ENCODE results near the gene CALN1.
"Not testable (repeated sequence)": the region's sequence is repeated elsewhere in the genome, so short reads cannot be mapped to it uniquely, and the experiment has no call there.

Gene CALN1

DNA sequence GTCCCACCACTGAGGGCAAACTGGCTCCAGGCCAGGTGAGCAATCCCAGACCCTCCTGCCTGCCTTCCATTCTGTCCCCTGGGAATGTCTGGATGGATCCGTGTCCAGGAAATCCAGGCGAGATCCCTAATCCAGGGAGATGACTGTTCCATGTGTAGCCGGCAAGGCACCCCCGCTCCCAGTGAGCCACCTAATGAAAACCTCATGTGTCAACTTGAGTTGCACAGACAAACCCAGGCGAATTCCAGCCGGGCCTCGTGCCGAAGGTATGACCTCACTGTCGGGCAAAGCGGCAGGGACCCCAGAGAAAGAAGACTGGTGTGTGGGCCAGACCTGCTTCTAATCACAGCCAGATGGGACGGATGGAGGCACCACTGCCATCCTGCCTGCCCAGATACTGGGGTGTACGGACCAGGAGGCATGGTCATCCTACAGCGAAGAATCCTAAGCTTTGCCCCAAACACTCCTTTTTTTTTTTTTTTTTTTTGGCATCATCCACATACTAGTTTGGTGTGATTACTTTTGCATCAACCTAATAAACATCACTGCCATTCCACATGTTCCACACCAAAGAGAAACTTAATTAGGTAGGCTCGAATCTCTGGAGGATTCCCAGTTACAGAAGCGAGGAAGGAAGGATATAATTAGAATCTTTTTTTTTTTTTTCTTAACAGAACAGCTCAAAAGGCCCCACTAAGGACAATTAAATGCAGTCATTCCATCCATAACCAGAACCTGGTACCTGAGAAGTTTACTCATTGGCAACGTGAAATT is 313.1 kb downstream of the CALN1 start:
- no peak for DNase-seq (ENCODE audit: low read depth in 2 of 2)

DNA sequence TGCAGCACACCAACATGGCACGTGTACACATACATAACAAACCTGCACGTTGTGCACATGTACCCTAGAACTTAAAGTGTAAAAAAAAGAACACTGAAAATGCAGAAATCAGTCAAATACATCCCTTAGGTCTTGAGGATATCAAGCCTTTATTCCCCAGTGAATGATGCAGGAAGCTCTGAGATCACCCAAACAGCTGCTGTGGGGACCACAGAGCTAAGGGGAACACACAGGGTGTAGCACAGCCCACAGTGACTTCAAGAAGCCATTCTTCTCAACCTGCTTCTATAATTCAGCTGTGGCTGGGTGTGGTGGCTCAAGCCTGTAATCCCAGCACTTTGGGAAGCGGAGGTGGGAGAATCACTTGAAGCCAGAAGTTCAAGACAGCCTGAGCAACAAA is 314.9 kb downstream of the CALN1 start:
- DNase-seq (ENCODE audit: low read depth in 2 of 2) = no peak

DNA sequence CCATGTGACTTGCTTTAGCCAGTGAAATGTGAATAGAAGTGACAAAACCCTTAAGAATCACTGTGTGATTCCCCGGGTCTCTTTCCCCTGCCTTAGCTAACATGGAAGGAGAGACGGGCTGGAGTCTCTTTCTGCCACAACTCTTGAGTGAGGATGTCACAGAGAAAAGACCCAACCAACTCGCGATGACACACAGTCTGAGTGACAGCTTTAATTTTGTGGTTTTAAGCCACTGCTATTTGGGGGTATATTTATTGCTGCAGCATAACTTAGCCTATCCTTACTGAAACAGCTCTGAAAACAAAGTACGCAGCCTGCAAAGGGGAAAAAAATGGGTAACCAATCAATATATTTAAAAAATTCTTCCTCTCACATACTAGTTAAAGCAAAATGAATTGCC is 319.4 kb downstream of the CALN1 start:
- DNase-seq (ENCODE audit: low read depth in 2 of 2) = no peak

DNA sequence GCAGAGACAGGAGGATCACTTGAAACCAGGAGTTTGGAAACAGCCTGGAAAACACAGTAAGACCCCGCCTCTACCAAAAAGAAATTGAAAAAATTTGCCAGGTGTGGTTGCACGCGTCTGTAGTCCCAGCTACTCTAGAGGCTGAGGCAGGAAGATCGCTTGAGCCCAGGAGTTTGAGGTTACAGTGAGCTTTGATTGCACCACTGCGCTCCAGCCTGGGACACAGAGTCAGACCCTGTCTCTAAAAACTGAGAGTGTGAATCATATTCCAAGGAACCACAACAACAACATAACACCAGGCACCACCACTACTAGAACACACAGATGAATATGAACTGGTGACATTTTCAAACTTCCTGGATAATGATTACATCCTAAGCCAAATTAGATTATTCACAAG is 324.2 kb downstream of the CALN1 start:
- no peak for DNase-seq (ENCODE audit: low read depth in 2 of 2)

DNA sequence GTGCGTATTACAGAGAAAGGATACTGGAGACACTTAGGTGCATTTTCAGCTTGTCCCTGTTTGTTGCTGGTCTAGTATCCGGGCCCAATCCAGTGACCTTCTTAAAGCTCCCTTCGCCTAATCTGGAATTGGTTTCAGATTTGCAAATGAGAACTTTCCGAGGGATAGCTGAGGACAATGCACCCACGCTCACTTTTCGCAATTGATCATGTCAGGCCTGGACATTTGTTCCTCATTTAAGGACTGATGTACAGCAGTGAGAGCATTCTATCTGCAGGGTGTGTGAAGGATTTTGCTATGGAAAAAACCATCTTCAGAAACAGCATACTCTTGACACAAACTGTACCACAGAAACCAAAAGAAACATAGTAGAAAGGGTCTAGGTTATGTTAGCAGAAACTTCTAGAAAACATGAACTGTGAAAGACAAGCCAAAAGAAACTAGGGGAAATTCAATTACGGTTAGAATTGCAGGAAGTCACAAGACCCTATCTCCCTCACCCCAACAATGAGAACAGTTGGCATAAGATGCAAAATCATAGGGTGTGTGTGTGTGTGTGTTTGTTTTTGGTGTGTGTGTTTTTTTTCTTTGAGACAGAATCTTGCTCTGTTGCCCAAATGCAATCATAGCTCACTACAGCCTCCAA is 331.1 kb downstream of the CALN1 start:
- no peak for DNase-seq (ENCODE audit: low read depth in 2 of 2)

DNA sequence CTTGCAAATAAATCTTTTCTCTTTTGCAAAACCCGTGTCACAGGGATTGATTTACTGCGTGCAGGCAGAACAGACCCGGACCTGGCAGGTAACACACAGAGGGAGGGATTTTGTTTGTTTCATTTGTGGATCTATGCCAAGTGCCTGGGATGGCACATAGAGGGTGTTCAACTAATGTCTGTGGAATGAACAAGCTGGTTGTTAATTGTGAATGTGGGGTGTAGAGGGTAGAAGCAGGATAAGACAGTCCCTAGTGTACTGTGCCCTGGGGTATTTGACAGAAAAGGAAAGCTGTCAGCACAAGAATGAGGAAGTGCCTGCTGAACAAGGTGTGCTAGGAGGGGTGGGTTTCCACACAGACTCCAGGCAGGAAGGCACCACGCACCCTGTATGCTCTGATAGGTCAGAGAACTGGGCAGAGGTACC is 331.8 kb downstream of the CALN1 start:
- no peak for DNase-seq (ENCODE audit: low read depth in 2 of 2)

DNA sequence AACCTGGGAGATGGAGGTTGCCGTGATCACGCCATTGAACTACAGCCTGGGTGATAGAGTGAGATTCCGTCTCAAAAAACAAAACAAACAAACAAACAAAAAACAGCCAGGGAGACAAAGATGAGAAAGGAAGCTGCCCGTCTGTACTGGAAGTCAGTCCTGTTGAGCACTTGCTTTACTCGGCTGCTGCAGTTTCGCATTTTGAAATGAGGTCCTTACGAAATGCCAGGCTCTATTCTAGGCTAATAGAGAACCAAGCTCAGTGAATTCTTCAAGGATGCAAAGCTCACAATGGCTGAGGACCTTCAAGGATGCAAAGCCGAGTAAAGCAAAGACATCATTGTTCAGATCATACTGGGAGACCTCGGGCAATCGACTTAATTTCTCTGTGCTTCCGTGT is 333.3 kb downstream of the CALN1 start:
- DNase-seq (ENCODE audit: low read depth in 2 of 2) = no peak

DNA sequence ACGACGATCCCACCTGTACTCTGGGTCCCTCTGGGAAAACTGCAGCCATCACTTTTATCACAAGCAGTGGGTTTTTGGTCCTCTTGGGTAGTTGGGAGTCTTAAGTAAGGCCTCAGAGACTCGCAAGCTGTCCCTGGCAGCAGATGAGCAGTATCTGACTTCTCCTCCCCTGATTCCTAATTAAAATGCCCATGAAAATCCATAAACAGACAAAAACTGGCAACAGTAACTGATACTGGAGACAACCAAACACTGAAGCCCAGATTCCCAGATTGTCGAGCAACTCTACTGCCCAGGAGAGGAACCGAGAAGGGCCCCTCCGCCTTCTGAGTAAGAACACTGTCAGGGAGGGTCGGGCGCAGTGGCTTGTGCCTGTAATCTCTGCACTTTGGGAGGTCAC is 333.8 kb downstream of the CALN1 start:
- DNase-seq (ENCODE audit: low read depth in 2 of 2) = no peak

DNA sequence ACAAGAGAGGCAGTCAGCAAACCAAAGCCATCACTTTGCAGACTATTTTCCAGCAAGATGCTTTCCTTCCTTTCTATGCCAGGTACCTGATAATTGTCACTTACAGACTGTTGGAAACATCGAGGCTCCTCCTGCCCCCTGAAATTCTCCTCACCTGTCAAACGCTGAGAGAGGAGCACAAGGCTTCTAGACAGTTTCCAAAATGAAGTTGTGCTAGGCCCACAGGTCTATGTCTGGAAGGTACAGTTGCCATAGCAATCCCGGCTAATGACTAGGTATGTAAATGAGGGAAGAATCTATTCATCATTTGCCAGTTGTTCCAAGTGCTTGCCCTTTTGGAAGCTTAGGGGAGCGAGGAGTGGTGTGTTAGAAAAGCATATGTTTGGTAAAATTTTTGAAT is 334.4 kb downstream of the CALN1 start:
- no peak for DNase-seq (ENCODE audit: low read depth in 2 of 2)

DNA sequence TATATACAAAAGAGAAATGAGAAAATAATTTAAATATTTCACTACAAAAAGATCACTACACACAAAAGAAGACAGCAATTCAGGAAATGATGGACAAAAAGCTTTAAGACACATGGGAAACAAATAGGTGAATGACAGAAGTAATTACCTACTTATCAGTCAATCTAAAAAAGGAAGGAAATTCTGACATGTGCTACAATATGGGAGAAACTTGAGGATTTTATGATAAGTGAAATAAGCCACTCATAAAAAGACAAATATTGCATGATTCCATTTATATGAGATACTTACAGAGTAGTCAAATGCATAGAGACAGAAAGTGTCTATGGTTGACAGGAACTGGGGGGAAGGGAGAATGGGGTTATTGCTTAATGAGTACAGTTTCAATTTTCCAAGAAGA is 339.2 kb downstream of the CALN1 start:
- no peak for DNase-seq (ENCODE audit: low read depth in 2 of 2)

DNA sequence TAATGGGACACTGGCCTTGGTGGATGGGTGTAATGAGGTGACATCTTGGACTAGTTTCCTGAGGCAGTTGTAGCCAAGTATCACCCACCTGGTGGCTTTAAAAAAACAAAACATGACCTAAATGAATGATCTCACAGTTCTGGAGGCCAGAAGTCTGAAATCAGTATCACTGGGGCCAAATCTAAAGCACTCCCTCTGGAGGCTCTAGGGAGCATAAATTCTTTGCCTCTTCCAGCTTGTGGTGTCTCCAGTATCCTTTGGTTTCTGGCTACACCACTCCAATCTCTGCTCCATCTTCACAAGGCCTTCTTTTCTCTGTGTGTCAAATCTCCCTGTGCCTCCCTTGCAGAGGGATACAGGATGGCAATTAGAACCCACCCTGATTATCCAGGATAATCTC is 342.9 kb downstream of the CALN1 start:
- DNase-seq (ENCODE audit: low read depth in 2 of 2) = no peak

DNA sequence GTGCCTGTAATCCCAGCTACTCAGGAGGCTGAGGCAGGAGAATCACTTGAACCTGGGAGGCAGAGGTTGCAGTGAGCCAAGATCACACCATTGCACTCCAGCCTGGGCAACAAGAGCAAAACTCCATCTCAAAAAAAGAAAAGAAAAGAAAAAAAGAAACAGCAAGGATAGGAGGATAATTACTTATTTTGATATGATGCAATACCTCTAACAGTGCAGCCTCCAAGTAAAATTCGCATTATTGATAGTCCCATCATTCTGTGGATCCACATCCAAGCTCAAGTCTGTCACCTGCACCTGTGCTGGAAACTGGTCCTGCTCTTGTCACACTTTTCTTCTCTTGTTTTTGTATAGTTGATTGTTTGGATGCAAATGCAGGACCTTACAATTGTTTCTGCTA is 346.4 kb downstream of the CALN1 start:
- not testable (repeated sequence) for DNase-seq (ENCODE audit: low read depth in 2 of 2)

DNA sequence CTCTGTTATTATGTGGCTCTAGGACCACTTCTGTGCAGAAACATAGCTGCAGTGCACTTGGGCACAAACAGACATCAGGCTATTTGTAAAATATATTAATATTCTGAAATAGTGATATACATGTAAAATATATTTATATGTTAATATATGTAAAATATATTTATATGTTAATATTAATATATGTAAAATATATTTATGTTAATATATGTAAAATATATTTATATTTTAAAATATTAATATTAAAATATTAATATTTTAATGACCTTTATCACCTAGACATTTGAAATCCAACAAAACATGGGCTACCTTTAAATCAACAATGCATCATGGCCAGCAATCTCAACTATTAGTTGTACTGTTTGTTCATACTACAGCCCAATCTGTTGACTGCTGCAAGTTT is 347.2 kb downstream of the CALN1 start:
- DNase-seq (ENCODE audit: low read depth in 2 of 2) = no peak

DNA sequence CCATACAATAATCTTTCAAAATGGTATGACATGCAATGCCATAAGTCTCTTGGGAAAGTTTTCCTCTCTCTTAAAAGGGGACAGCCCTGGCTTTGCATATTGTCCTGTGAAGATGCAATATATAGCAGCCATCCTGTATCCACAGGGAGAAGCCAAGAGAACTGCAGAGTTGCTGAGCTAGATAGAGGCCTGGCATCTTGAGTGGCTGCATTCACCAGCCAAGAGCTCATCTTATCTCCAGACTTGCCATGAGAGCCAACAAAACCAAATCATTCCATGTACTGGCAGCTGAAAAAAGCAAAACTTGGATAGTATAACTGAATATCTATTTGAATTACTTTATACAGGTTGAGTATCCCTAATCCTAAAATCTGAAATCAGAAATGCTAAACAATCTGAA is 348.8 kb downstream of the CALN1 start:
- DNase-seq (ENCODE audit: low read depth in 2 of 2) = no peak

DNA sequence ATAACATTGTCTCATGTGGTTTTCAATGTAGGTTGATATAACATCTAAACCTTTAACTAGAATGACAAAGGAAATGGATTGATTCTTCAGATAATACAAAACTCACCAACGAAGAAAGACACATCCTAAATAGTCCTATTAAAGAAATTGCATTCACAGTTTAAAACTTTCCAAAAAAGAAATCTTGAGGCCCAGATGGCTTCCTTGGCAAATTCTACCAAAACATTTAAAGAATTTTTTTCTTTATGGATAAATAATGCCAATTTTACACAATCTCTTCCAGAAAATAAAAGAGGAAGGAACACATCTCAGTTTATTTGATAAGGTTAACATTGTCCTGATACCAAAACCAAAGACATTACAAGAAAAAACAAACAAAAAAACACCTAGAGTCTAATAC is 349.5 kb downstream of the CALN1 start:
- DNase-seq (ENCODE audit: low read depth in 2 of 2) = no peak

DNA sequence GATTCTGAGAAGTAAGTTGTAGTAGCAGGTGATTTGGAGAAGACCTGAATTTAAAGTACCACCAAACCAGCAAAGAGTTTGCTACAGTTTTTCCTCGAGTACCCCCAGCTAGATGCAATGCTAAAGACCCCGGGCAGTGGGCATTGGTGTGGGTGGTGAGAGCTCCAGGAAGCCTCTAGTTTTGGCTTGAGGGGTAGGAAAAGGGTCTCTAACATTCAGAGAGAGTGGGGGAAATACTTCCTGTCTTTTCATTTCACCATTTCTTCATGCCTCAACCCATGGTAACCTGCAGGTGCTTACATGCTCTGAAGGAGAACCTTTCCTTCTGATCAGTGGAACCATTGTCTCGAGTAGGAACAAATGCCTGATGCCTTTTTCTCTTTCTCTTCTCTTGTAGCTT is 352.2 kb downstream of the CALN1 start:
- no peak for DNase-seq (ENCODE audit: low read depth in 2 of 2)

DNA sequence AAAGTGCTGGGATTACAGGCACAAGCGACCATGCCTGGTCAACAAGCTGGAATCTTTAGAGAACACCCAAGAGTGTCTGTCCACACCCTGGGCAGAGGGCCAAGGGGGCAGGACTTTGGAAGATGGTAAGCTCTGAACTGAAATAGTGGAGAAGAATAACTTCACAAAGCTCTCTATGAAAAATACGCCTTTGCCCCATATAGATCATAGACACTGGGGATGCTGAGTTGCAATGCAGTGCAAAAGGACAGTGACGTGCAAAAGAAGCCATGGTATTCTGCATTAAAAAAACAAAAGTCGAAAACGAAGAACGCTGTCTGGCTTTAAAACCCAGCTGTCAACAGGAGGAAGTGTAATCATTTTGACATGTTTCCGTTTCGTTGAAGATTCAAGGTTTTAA is 353.6 kb downstream of the CALN1 start:
- no peak for DNase-seq (ENCODE audit: low read depth in 2 of 2)

DNA sequence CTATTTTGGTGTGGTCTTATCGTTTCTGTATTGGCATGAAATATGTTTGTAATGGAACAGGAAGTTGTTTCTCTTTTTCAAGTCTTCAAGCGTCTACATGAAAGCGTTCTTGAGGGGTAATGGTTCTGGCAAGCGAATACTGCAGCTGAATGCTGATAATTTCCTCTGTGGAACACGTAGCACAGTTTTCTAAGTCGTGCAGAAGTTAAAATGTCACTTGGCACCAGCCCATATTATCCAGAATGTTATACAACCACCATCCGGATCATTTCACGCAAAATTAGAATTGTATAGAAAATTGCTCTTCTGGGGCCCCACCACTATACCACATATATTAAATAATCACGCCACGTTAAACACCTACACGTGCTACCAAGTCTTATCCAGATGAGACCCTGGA is 354.3 kb downstream of the CALN1 start:
- no peak for DNase-seq (ENCODE audit: low read depth in 2 of 2)

DNA sequence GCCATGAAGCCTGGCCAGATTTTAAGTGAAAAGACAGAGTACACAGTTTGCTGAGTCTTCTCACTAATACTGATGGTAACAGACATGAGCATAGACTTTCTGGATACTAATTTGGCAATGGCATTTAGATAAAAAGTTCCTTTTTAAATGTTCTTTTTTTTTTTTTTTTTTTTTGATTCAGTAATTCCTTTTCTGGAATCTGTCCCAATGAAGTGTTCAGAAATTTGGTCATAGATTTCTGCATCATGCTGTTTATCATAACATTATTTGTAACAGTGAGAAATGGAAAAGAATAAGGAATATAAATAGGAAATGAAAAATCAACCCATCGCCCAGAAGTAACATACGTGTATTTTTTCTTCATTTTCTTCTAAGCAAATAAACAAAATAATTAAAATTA is 354.9 kb downstream of the CALN1 start:
- no peak for DNase-seq (ENCODE audit: low read depth in 2 of 2)

DNA sequence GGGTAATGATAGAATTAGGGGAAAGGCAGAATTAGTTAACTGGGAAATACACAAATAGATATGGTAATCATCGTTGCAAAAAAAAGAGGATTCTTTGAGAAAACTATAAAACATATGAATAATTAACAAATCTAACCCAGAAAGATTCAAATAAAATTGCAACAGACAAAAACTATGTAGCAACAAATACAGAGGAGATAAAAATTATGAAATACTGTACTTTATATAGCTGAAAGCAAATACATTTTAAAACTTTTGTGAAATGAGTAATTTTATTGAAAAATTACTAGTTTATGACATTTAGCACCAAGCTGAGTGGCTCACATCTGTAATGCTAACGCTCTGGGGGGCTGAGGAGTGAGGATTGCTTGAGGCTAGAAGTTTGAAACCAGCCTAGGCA is 356.7 kb downstream of the CALN1 start:
- no peak for DNase-seq (ENCODE audit: low read depth in 2 of 2)

DNA sequence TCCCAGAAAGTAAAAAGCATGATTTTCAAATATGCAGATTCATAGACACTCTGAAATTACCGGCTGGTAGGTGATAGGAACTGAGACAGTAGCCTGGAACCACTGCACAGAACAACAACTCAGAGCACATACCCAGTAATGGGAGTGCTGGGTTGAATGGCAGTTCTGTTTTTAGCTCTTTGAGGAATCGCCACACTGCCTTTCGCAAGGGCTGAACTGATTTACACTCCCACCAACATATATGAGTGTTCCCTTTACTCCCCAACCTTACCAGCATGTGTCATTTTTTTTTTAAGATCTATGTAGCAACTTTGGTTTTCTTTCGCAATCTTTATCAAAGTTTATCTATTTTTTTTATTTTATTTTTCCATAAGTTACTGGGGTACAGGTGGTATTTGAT is 358.8 kb downstream of the CALN1 start:
- no peak for DNase-seq (ENCODE audit: low read depth in 2 of 2)

DNA sequence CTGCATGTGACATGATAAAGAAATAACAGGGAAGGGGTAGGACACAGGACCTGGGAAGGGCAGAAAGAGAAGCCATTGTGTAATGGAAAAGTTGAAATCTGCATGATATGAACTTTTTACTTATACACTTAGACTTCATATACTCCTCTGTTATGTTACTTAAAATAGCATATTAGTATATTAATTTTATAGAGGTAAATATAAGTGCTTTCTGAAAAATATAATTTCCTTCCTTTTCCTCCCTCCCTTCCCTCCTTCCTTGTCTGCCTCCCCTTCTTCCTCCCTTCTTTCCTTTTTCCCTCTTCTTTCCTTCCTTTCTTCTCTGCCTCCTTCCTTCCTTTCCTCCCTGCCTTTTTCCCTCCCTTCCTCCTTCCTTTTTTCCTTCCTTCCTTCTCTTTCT is 363.7 kb downstream of the CALN1 start:
- no peak for DNase-seq (ENCODE audit: low read depth in 2 of 2)

DNA sequence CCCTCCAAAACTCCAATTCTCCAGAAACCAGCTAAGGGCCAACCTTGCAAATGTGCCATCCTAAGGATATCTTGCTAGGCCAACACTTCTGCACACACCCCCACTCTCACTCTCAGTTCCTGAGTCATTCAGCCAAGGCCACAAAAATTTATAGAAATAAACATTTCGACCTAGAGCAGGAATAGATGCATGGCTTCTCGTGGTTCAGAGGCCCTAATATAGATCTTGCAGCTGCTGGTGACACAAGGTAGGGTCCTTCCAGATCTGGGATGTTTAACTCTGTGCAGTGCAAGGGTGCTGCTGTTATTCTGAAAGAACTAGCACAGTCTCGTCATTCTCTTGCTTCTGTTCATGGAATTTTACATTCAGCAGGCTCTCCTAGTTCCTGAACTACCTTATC is 369.3 kb downstream of the CALN1 start:
- no peak for DNase-seq (ENCODE audit: low read depth in 2 of 2)

DNA sequence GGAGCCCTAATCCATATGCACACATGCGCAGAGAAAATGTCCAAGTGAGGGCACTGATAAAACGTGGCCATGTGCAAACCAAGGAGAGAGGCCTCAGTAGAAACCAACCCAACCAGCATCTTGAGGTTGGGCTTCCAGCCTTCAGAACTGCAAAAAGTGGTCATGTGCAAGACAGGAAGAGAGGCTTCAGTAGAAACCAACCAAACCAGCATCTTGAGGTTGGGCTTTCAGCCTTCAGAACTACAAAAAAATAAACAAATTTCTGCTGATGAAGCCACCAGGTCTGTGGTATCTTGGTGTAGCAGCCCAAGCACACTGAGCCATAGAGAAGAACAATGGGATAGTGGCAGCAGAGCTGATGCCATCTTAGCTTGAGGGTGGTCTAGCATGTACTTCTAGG is 371.5 kb downstream of the CALN1 start:
- DNase-seq (ENCODE audit: low read depth in 2 of 2) = no peak
